ENCODE data around the gene NEURL1. TPM values are rescaled to one million over a fixed set of nuclear protein-coding genes. Genes with fewer than 3 reads are reported as not detected.
A peak's percentile ranks its signal among the peaks of the same experiment; 100 is the strongest.

NEURL1 gene
- total RNA-seq, 4 donors from 2014 or later = 40.4 to 51.8 (median 45.8) TPM

DNA sequence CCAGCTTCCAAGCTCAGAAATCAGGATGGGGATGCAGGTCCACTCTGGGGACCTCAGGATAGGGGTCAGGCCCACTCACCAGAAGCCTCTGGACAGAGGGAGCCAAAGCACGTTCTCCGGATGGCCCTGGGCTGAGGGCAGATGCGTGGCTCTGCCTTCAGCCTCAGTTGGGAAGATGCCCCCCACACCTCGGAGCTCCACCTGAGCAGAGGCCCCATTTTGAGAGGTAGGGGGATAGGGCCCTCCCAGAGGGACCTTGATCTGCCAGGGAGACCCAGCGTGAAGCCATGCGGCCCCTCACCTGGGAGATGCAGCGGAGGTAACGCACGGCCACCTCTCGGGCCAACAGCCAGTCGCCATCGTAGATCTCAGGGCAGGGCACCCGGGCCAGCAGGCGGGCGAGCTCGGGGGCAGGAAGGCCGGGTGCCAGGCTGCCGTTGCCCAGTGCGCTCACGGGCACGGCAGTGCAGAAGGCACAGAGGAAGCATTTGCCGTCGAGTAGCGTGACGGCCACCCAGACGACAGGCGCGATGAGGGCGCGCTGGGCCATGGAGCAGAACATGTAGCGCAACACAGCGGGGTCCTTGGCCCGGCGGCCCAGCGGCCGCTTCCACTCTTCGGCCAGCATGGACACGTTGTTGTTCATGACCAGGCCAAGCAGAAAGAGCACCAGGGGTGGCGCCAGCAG lies 35.5 kb upstream of the NEURL1 start:
- Histone ChIP-seq H3K36me3 (no peaks in the 10 kb centered on the region), H3K9me3 (no peaks in the 10 kb centered on the region), H3K27me3 (no peaks in the 10 kb centered on the region), H3K4me1 (peaks cover 0 to under 1% (median 0%) of the 10 kb centered on the region in 4 donors), H3K4me3 (no peak overlapping the region), H3K27ac (peak overlapping the region in 1 of 4 donors; percentile 18)
- DNase-seq = no peak
- TF ChIP-seq POLR2A (IDR thresholded peaks at IDR 0.05) = no peak
- no peak for TF ChIP-seq CTCF (IDR thresholded peaks at IDR 0.05)

GRCh38 chr10:103458720-103459119 lies 34.8 kb upstream of the NEURL1 start, which contains the start of gene CALHM1:
Gene CALHM1, minus strand, starts transcription at chr10:103458900. Its CDS starts 149 bp downstream, at chr10:103458751.
- H3K27ac ChIP-seq = peak within 1 kb of the TSS in 1 of 4 donors; percentile 46
- DNase-seq = peak in 2 of 3 donors; percentile 51 to 64
- no peak for TF ChIP-seq POLR2A (IDR thresholded peaks at IDR 0.05)
- TF ChIP-seq CTCF (IDR thresholded peaks at IDR 0.05) = no peak

GRCh38 chr10:103459615-103460014 lies 33.9 kb upstream of the NEURL1 start:
- no peaks in the 10 kb centered on the region for H3K36me3 ChIP-seq
- TF ChIP-seq CTCF (IDR thresholded peaks at IDR 0.05) (no peak), POLR2A (IDR thresholded peaks at IDR 0.05) (no peak)
- H3K27ac ChIP-seq = no peak overlapping the region

More at GRCh38 chr10:103458720-103459119, 34.8 kb upstream of the NEURL1 start, which contains the start of gene CALHM1:
- Histone ChIP-seq H3K4me1 (no peaks in the 10 kb centered on the region), H3K27me3 (no peaks in the 10 kb centered on the region), H3K36me3 (no peaks in the 10 kb centered on the region), H3K4me3 (no peak within 1 kb of the TSS), H3K9me3 (no peaks in the 10 kb centered on the region)

GRCh38 chr10:103463499-103463898 lies 30.0 kb upstream of the NEURL1 start:
- Histone ChIP-seq H3K4me1 (no peaks in the 10 kb centered on the region), H3K36me3 (no peaks in the 10 kb centered on the region), H3K4me3 (no peak overlapping the region), H3K27me3 (no peaks in the 10 kb centered on the region), H3K27ac (no peak overlapping the region), H3K9me3 (no peaks in the 10 kb centered on the region)
- TF ChIP-seq CTCF (IDR thresholded peaks at IDR 0.05) (no peak), POLR2A (IDR thresholded peaks at IDR 0.05) (no peak)
- DNase-seq = no peak

More at GRCh38 chr10:103459615-103460014, 33.9 kb upstream of the NEURL1 start:
- no peaks in the 10 kb centered on the region for H3K9me3 ChIP-seq
- no peak overlapping the region for H3K4me3 ChIP-seq
- no peaks in the 10 kb centered on the region for H3K27me3 ChIP-seq
- DNase-seq = no peak
- H3K4me1 ChIP-seq = no peaks in the 10 kb centered on the region

DNA sequence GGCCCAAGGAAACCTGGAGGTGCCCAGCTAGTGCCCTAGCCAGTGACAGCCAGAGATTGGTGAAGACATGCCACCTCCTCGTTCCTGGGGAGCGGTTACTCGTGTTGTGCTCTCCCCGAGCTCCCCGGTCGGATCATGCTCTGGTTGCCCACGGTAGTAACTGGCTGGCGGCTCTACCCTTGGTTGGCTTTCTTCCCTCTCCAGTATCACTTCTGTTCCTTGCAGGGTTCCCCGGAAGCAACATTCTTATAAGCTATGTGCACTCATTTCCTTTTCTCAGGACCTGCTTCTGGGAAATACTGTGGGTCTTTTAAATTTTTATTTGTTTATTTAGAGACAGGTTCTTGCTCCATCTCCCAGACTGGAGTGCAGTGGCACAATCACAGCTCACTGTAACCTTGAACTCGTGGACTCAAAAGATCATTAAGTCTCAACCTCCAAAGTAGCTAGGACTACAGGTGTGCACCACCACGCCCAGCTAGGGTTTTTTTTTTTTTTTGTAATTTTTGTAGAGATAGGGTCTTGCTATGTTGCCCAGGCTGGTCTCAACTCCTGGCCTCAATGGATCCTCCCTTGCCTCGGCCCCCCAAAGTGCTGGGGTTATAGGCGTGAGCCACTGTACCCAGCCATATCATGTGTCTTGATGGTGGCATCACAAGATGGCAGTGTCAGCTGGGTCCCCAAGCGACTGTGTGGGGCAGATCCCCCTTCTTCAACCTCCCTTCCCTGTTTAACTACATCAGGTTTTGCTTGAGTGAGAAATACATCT lies 27.9 kb upstream of the NEURL1 start:
- no peak for DNase-seq
- TF ChIP-seq POLR2A (IDR thresholded peaks at IDR 0.05) (no peak), CTCF (IDR thresholded peaks at IDR 0.05) (no peak)
- H3K27ac ChIP-seq = no peak overlapping the region
- no peaks in the 10 kb centered on the region for H3K27me3 ChIP-seq
- H3K4me1 ChIP-seq = peaks cover 0 to 3% (median 2%) of the 10 kb centered on the region in 4 donors
- no peaks in the 10 kb centered on the region for H3K36me3 ChIP-seq
- H3K9me3 ChIP-seq = no peaks in the 10 kb centered on the region
- H3K4me3 ChIP-seq = no peak overlapping the region

All from Peyer's patch (tissue), 4 donors.